OCI-LY1 (cell line): ENCODE measurements around the gene RTCB.

ENCODE experiments used
- H2AFZ ChIP-seq: fragments of 200-600 bp; sonication (generic), shearing (Covaris generic); 2 replicates; pipeline ENCODE4 v1.6.0; 2014; ENCODE audit warnings: antibody characterized with exemption, mild to moderate bottlenecking, low read length
- H3F3A ChIP-seq: fragments of 200-600 bp; sonication (generic), shearing (Covaris generic); 2 replicates; pipeline ENCODE4 v1.6.0; 2014; ENCODE audit warnings: mild to moderate bottlenecking, antibody characterized with exemption, low read length, moderate library complexity; ENCODE audit not compliant: insufficient read depth
- H3K27ac ChIP-seq: fragments of 200-600 bp; sonication (generic); 2 replicates; pipeline ENCODE4 v1.5.1; 2014; ENCODE audit warnings: low read length, mixed run types, mild to moderate bottlenecking, low read depth; ENCODE audit not compliant: poor library complexity, severe bottlenecking
- H3K27me3 ChIP-seq: fragments of 200-600 bp; sonication (generic); 2 replicates; pipeline ENCODE4 v1.6.0; 2014; ENCODE audit warnings: antibody characterized with exemption, mild to moderate bottlenecking, low read length, moderate library complexity; ENCODE audit not compliant: insufficient read depth
- H3K36me3 ChIP-seq: fragments of 200-600 bp; sonication (generic); 2 replicates; pipeline ENCODE4 v1.6.1; 2014; ENCODE audit warnings: mild to moderate bottlenecking, antibody characterized with exemption, low read length, moderate library complexity, mixed read lengths; ENCODE audit not compliant: insufficient read depth
- H3K4me1 ChIP-seq: fragments of 200-600 bp; sonication (generic); 2 replicates; pipeline ENCODE4 v1.5.1; 2014; ENCODE audit warnings: mild to moderate bottlenecking, low read length, moderate library complexity; ENCODE audit not compliant: insufficient read depth, severe bottlenecking
- H3K4me2 ChIP-seq: fragments of 200-600 bp; sonication (generic), shearing (Covaris generic); 2 replicates; pipeline ENCODE4 v1.6.1; 2014; ENCODE audit warnings: low read length
- H3K4me3 ChIP-seq: fragments of 200-600 bp; sonication (generic); 2 replicates; pipeline ENCODE4 v1.5.1; 2014; ENCODE audit warnings: low read length, low read depth, mild to moderate bottlenecking, mixed read lengths; ENCODE audit not compliant: poor library complexity, severe bottlenecking
- H3K79me2 ChIP-seq: fragments of 200-600 bp; shearing (Covaris generic); 2 replicates; pipeline ENCODE4 v1.6.1; 2016; ENCODE audit warnings: mixed run types, low read length, mixed read lengths; ENCODE audit not compliant: insufficient read depth
- H3K9ac ChIP-seq: fragments of 200-600 bp; sonication (generic), shearing (Covaris generic); 2 replicates; pipeline ENCODE4 v1.6.1; 2014; ENCODE audit warnings: mild to moderate bottlenecking, low read length, mixed read lengths
- H3K9me2 ChIP-seq: fragments of 200-600 bp; sonication (generic), shearing (Covaris generic); 2 replicates; pipeline ENCODE4 v1.6.1; 2014; ENCODE audit warnings: low read depth, mild to moderate bottlenecking, low read length, mixed read lengths
- H3K9me3 ChIP-seq: fragments of 200-600 bp; shearing (Covaris generic); 2 replicates; pipeline ENCODE4 v1.6.1; 2014; ENCODE audit warnings: low read length, mixed read lengths
- H4K20me1 ChIP-seq: fragments of 200-600 bp; sonication (generic), shearing (Covaris generic); 2 replicates; pipeline ENCODE4 v1.6.0; 2016; ENCODE audit warnings: mild to moderate bottlenecking, low read length; ENCODE audit not compliant: insufficient read depth
- EZH2 ChIP-seq: fragments of 200-600 bp; sonication (generic), shearing (Covaris generic); IDR thresholded peaks from 2 replicates; pipeline ENCODE4 v1.8.0; 2017; ENCODE audit warnings: borderline replicate concordance, mixed run types, mild to moderate bottlenecking, antibody characterized with exemption, low read length, moderate library complexity, mixed read lengths
- TF ChIP-seq, protein P1 (sequence below): fragments of 200-600 bp; sonication (generic), shearing (Covaris generic); IDR thresholded peaks from 2 replicates; pipeline ENCODE4 v1.5.1; 2017; ENCODE audit warnings: mild to moderate bottlenecking, antibody characterized with exemption, low read length, moderate library complexity, mixed read lengths

The RTCB gene

DNA sequence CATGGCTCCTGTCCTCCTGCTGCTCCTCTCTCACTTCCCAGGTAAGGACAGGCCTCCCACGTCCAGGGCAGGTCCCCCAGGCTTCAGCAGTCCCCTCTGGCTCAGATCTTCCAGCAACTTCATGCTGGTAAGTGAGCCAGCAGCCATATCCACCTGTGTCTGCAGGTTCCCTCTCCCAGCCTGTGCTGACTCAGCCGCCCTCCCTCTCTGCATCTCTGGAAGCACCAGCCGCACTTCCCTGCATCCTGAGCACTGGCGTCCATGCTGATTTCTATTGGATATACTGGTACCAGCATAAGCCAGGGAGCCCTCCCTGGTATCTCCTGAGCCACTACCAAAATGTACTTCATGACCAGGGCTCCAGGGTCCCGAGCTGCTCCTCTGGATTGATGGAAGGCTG is 35.4 kb downstream of the RTCB start:
- Histone ChIP-seq H2AFZ (no peak overlapping the region), H3K4me1 (no peaks in the 10 kb centered on the region), H3K9me3 (no peaks in the 10 kb centered on the region), H3F3A (no peaks in the 10 kb centered on the region), H3K79me2 (no peaks in the 10 kb centered on the region), H3K27ac (no peak overlapping the region), H3K9ac (no peak overlapping the region), H3K36me3 (no peaks in the 10 kb centered on the region), H3K27me3 (no peaks in the 10 kb centered on the region), H3K4me2 (no peak overlapping the region), H3K4me3 (no peak overlapping the region), H3K9me2 (no peaks in the 10 kb centered on the region), H4K20me1 (no peaks in the 10 kb centered on the region)
- no peak for TF ChIP-seq EZH2
- TF ChIP-seq, protein P1, sequence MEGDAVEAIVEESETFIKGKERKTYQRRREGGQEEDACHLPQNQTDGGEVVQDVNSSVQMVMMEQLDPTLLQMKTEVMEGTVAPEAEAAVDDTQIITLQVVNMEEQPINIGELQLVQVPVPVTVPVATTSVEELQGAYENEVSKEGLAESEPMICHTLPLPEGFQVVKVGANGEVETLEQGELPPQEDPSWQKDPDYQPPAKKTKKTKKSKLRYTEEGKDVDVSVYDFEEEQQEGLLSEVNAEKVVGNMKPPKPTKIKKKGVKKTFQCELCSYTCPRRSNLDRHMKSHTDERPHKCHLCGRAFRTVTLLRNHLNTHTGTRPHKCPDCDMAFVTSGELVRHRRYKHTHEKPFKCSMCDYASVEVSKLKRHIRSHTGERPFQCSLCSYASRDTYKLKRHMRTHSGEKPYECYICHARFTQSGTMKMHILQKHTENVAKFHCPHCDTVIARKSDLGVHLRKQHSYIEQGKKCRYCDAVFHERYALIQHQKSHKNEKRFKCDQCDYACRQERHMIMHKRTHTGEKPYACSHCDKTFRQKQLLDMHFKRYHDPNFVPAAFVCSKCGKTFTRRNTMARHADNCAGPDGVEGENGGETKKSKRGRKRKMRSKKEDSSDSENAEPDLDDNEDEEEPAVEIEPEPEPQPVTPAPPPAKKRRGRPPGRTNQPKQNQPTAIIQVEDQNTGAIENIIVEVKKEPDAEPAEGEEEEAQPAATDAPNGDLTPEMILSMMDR, result no peak

DNA sequence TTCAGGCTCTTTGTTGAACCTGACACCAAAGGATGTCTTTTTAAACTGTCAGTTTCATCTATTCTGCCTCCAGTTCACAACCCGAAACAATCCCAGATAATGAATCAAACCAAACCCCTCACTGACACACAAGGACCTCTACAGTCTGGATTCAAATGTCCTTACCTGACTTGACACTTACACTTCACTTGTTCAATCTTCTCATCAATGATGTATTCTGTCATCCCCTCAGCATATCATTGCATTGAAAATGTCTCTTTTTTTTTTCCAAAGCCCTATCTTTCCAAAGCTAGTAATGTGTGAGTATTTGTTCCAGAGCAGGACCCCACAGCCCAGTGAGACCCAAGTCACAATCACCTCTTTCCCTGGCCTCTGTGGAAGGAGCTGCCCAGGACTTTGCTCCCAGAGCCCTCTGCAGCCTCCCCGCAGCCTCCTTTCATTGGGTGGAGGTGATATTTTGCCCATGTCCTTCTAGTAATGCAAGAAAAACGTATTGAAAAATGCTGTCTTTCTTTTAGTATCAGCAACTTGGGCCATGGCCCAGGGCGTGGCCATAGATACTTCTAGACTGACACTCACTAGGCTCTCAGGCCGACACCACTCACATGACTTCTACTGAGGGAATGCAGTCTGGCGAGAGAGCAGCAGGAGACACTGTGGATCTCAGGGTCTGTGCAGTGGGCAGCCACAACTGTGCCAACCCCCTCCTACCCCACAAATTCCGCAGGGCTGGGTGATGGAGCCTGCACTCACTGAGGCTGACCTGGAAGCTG is 36.2 kb downstream of the RTCB start:
- Histone ChIP-seq H3K9ac (no peak overlapping the region), H3K27me3 (no peaks in the 10 kb centered on the region), H3K4me2 (no peak overlapping the region), H4K20me1 (no peaks in the 10 kb centered on the region), H3K27ac (no peak overlapping the region), H3K4me3 (no peak overlapping the region), H2AFZ (no peak overlapping the region), H3K9me2 (no peaks in the 10 kb centered on the region), H3K9me3 (no peaks in the 10 kb centered on the region), H3F3A (no peaks in the 10 kb centered on the region), H3K79me2 (no peaks in the 10 kb centered on the region), H3K4me1 (no peaks in the 10 kb centered on the region), H3K36me3 (no peaks in the 10 kb centered on the region)
- TF ChIP-seq EZH2, result no peak
- TF ChIP-seq, protein P1, result no peak

DNA sequence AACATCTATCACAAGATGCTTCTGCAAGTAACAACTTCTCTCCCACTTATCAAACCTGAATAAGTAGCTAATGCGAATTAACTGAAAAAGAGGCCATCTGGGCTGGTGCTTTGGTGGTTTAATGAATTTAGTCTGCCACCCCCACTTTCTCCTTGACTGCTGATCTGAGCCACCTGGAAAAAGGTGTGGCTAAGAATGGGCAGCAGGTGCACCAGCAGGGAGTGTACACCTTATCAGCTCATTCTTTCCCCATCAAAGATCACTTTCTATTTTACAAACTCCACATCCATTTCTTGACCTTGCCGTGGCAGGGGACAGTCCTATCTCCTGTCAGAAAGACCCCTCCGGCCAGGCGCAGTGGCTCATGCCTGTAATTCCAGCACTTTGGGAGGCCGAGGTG is 47.8 kb downstream of the RTCB start:
- H2AFZ ChIP-seq, result no peak overlapping the region
- H3K4me1 ChIP-seq, result no peaks in the 10 kb centered on the region
- no peaks in the 10 kb centered on the region for H3K9me2 ChIP-seq
- H3K9ac ChIP-seq, result no peak overlapping the region
- no peaks in the 10 kb centered on the region for H4K20me1 ChIP-seq
- no peaks in the 10 kb centered on the region for H3K9me3 ChIP-seq
- H3K4me2 ChIP-seq, result no peak overlapping the region
- no peak overlapping the region for H3K4me3 ChIP-seq
- no peaks in the 10 kb centered on the region for H3K27me3 ChIP-seq
- H3K79me2 ChIP-seq, result no peaks in the 10 kb centered on the region
- no peaks in the 10 kb centered on the region for H3K36me3 ChIP-seq
- no peak for TF ChIP-seq EZH2
- TF ChIP-seq, protein P1, result no peak
- no peaks in the 10 kb centered on the region for H3F3A ChIP-seq
- no peak overlapping the region for H3K27ac ChIP-seq
